OCI-LY1 (cell line): ENCODE data around the gene HDHD5.

Experiments used
- H2AFZ ChIP-seq: fragments of 200-600 bp; sonication (generic), shearing (Covaris generic); 2 replicates; pipeline ENCODE4 v1.6.0; 2014; ENCODE audit warnings: antibody characterized with exemption, mild to moderate bottlenecking, low read length
- H3F3A ChIP-seq: fragments of 200-600 bp; sonication (generic), shearing (Covaris generic); 2 replicates; pipeline ENCODE4 v1.6.0; 2014; ENCODE audit warnings: mild to moderate bottlenecking, antibody characterized with exemption, low read length, moderate library complexity; ENCODE audit not compliant: insufficient read depth
- H3K27ac ChIP-seq: fragments of 200-600 bp; sonication (generic); 2 replicates; pipeline ENCODE4 v1.5.1; 2014; ENCODE audit warnings: low read length, mixed run types, mild to moderate bottlenecking, low read depth; ENCODE audit not compliant: poor library complexity, severe bottlenecking
- H3K27me3 ChIP-seq: fragments of 200-600 bp; sonication (generic); 2 replicates; pipeline ENCODE4 v1.6.0; 2014; ENCODE audit warnings: antibody characterized with exemption, mild to moderate bottlenecking, low read length, moderate library complexity; ENCODE audit not compliant: insufficient read depth
- H3K36me3 ChIP-seq: fragments of 200-600 bp; sonication (generic); 2 replicates; pipeline ENCODE4 v1.6.1; 2014; ENCODE audit warnings: mild to moderate bottlenecking, antibody characterized with exemption, low read length, moderate library complexity, mixed read lengths; ENCODE audit not compliant: insufficient read depth
- H3K4me1 ChIP-seq: fragments of 200-600 bp; sonication (generic); 2 replicates; pipeline ENCODE4 v1.5.1; 2014; ENCODE audit warnings: mild to moderate bottlenecking, low read length, moderate library complexity; ENCODE audit not compliant: insufficient read depth, severe bottlenecking
- H3K4me2 ChIP-seq: fragments of 200-600 bp; sonication (generic), shearing (Covaris generic); 2 replicates; pipeline ENCODE4 v1.6.1; 2014; ENCODE audit warnings: low read length
- H3K4me3 ChIP-seq: fragments of 200-600 bp; sonication (generic); 2 replicates; pipeline ENCODE4 v1.5.1; 2014; ENCODE audit warnings: low read length, low read depth, mild to moderate bottlenecking, mixed read lengths; ENCODE audit not compliant: poor library complexity, severe bottlenecking
- H3K79me2 ChIP-seq: fragments of 200-600 bp; shearing (Covaris generic); 2 replicates; pipeline ENCODE4 v1.6.1; 2016; ENCODE audit warnings: mixed run types, low read length, mixed read lengths; ENCODE audit not compliant: insufficient read depth
- H3K9ac ChIP-seq: fragments of 200-600 bp; sonication (generic), shearing (Covaris generic); 2 replicates; pipeline ENCODE4 v1.6.1; 2014; ENCODE audit warnings: mild to moderate bottlenecking, low read length, mixed read lengths
- H3K9me2 ChIP-seq: fragments of 200-600 bp; sonication (generic), shearing (Covaris generic); 2 replicates; pipeline ENCODE4 v1.6.1; 2014; ENCODE audit warnings: low read depth, mild to moderate bottlenecking, low read length, mixed read lengths
- H3K9me3 ChIP-seq: fragments of 200-600 bp; shearing (Covaris generic); 2 replicates; pipeline ENCODE4 v1.6.1; 2014; ENCODE audit warnings: low read length, mixed read lengths
- H4K20me1 ChIP-seq: fragments of 200-600 bp; sonication (generic), shearing (Covaris generic); 2 replicates; pipeline ENCODE4 v1.6.0; 2016; ENCODE audit warnings: mild to moderate bottlenecking, low read length; ENCODE audit not compliant: insufficient read depth
- CTCF ChIP-seq: fragments of 200-600 bp; sonication (generic), shearing (Covaris generic); IDR thresholded peaks from 2 replicates; pipeline ENCODE4 v1.5.1; 2017; ENCODE audit warnings: mild to moderate bottlenecking, antibody characterized with exemption, low read length, moderate library complexity, mixed read lengths
- EZH2 ChIP-seq: fragments of 200-600 bp; sonication (generic), shearing (Covaris generic); IDR thresholded peaks from 2 replicates; pipeline ENCODE4 v1.8.0; 2017; ENCODE audit warnings: borderline replicate concordance, mixed run types, mild to moderate bottlenecking, antibody characterized with exemption, low read length, moderate library complexity, mixed read lengths

HDHD5 gene

GRCh38 chr22:17091851-17092250 lies 67.2 kb downstream of the HDHD5 start:
- TF ChIP-seq EZH2: no peak
- TF ChIP-seq CTCF: no peak
- no peaks in the 10 kb centered on the region for H3K9me2 ChIP-seq
- no peaks in the 10 kb centered on the region for H3K27me3 ChIP-seq
- H3K9me3 ChIP-seq: no peaks in the 10 kb centered on the region
- H3K79me2 ChIP-seq: no peaks in the 10 kb centered on the region
- no peaks in the 10 kb centered on the region; the same call in 1 of the 2 replicates for H3K36me3 ChIP-seq
- 0 out of 2 replicates have a peak, but pooled peaks cover 2% of the 10 kb centered on the region for H4K20me1 ChIP-seq
- H3K4me3 ChIP-seq: no peak overlapping the region
- H2AFZ ChIP-seq: no peak overlapping the region
- no peak overlapping the region for H3K27ac ChIP-seq
- no peaks in the 10 kb centered on the region for H3F3A ChIP-seq
- H3K4me2 ChIP-seq: no peak overlapping the region
- peaks cover 18% of the 10 kb centered on the region for H3K4me1 ChIP-seq
- H3K9ac ChIP-seq: no peak overlapping the region

- Histone ChIP-seq H2AFZ (no peak overlapping the region), H3K9me3 (no peaks in the 10 kb centered on the region), H3F3A (no peaks in the 10 kb centered on the region), H3K27me3 (peaks cover 5% of the 10 kb centered on the region; the same call in 1 of the 2 replicates), H3K36me3 (no peaks in the 10 kb centered on the region; the same call in 1 of the 2 replicates), H3K4me3 (no peak overlapping the region), H3K9me2 (no peaks in the 10 kb centered on the region), H3K79me2 (no peaks in the 10 kb centered on the region), H3K4me1 (peaks cover 29% of the 10 kb centered on the region), H3K27ac (no peak overlapping the region), H3K4me2 (no peak overlapping the region), H3K9ac (no peak overlapping the region), H4K20me1 (0 out of 2 replicates have a peak, but pooled peaks cover 2% of the 10 kb centered on the region)
- no peak for TF ChIP-seq EZH2
- no peak for TF ChIP-seq CTCF
Measured at GRCh38 chr22:17090550-17090949, 68.5 kb downstream of the HDHD5 start.
